Breast epithelium (tissue), 3 donors: ENCODE data around the gene CLTCL1.

Source experiments
- CTCF ChIP-seq, 3 donors: fragments of 450-650 bp; IDR thresholded peaks; one replicate each; pipeline ENCODE4 v1.5.1; 2016 to 2017; ENCODE audit warnings: antibody characterized with exemption in 3 of 3, mild to moderate bottlenecking in 3 of 3, moderate library complexity in 3 of 3
- POLR2A ChIP-seq: fragments of 450-650 bp; IDR thresholded peaks from one replicate; pipeline ENCODE4 v1.6.1; 2016; ENCODE audit warnings: antibody characterized with exemption, mild to moderate bottlenecking, moderate library complexity

- TF ChIP-seq CTCF (IDR thresholded peaks at IDR 0.05) (no peak), POLR2A (no peak)
These were observed 118.2 kb downstream of the CLTCL1 start for GRCh38 chr22:19173047-19174035.
